ENCODE results near the gene GJC1. TPM values are rescaled to one million over a fixed set of nuclear protein-coding genes. Genes with fewer than 3 reads are reported as not detected.

Gene GJC1
- total and polyA plus RNA-seq, 9 of the 15 experiments (the other 6 are each of a cell fraction or from before 2014, with no cell fraction given) = 0.04 to 1.4 (median 0.18) TPM; not detected in 1

DNA sequence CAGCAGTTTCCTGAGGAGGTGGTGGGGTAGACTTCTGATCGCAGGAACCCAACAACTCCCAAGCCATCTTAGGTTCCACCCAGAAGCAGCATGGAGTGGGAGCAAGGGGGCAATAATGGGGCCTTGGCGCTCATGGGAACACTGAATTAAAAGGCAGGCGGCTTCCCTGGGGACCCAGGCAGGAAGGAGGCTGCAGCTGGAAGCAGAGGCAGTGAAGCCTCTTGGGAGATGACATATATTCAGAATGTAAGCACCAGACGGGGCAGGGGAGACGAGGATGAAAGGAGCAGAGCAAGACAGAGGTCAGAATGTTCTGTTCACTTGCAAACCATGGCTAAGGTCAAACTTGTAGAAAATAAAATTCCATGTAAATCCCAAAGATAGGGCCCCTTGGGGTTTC is 20.5 kb upstream of the GJC1 start (continued):
- TF ChIP-seq, protein P1, sequence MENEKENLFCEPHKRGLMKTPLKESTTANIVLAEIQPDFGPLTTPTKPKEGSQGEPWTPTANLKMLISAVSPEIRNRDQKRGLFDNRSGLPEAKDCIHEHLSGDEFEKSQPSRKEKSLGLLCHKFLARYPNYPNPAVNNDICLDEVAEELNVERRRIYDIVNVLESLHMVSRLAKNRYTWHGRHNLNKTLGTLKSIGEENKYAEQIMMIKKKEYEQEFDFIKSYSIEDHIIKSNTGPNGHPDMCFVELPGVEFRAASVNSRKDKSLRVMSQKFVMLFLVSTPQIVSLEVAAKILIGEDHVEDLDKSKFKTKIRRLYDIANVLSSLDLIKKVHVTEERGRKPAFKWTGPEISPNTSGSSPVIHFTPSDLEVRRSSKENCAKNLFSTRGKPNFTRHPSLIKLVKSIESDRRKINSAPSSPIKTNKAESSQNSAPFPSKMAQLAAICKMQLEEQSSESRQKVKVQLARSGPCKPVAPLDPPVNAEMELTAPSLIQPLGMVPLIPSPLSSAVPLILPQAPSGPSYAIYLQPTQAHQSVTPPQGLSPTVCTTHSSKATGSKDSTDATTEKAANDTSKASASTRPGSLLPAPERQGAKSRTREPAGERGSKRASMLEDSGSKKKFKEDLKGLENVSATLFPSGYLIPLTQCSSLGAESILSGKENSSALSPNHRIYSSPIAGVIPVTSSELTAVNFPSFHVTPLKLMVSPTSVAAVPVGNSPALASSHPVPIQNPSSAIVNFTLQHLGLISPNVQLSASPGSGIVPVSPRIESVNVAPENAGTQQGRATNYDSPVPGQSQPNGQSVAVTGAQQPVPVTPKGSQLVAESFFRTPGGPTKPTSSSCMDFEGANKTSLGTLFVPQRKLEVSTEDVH (IDR thresholded peaks at IDR 0.05; ENCODE audit: low read depth, partially characterized antibody) = no peak
- no peak for TF ChIP-seq ZNF764 (CRISPR knock-in tag; IDR thresholded peaks at IDR 0.05; ENCODE audit: low read depth)
- no peak for TF ChIP-seq FOXJ2 (tag; IDR thresholded peaks at IDR 0.05)
- TF ChIP-seq ZNF3 (CRISPR knock-in tag; IDR thresholded peaks at IDR 0.05) = no peak
- TF ChIP-seq GATAD2A (IDR thresholded peaks at IDR 0.05) = no peak
- no peak for TF ChIP-seq NFIX (CRISPR knock-in tag; IDR thresholded peaks at IDR 0.05; ENCODE audit: low read depth)

DNA sequence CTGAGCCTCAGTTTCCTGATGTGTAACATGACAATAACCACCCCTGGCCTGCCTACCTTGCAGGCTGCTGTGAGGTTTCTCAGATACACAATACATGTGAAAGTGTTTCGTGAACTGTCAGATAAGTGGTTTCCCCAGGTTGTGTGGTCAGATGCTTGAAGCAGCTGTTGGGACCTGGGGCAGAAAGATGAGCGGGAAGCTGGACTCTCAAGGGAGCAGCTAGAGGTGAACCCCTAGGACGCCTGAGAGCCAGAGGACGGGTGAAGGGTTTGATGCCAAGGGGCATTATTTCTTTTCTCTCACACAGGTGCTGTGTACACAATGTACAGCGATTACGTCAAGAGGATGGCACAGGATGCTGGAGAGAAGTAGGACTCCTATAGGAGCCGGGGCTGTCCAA is 19.9 kb upstream of the GJC1 start:
- Histone ChIP-seq H3K79me2 (ENCODE audit: control insufficient read depth, insufficient read depth, low read length) (no peaks in the 10 kb centered on the region), H3K9me3 (replicated peaks; ENCODE audit: control insufficient read depth, insufficient read depth, low read depth, low read length) (no peaks in the 10 kb centered on the region), H4K20me1 (replicated peaks; ENCODE audit: control insufficient read depth, insufficient read depth, low read length) (no peaks in the 10 kb centered on the region; the same call in 1 of the 2 replicates), H3K4me3 (no peak overlapping the region), H3K9ac (ENCODE audit: insufficient read depth in 1 of 2, low read depth in 2 of 2, low read length in 2 of 2) (no peak overlapping the region), H3K4me1 (replicated peaks in 1 of 2; ENCODE audit: control insufficient read depth in 2 of 2, insufficient read depth in 2 of 2, low read length in 2 of 2) (no peaks in the 10 kb centered on the region), H3K27me3 (ENCODE audit: control insufficient read depth in 2 of 2, insufficient read depth in 2 of 2, low read length in 2 of 2) (no peaks in the 10 kb centered on the region), H3K36me3 (ENCODE audit: control insufficient read depth, insufficient read depth, low read length) (peaks cover 50% of the 10 kb centered on the region), H2AFZ (ENCODE audit: low read depth, low read length) (no peak overlapping the region), H3K27ac (ENCODE audit: extremely low read depth, low read depth, low read length) (no peak overlapping the region), H3K9me1 (ENCODE audit: control insufficient read depth, insufficient read depth, low read length) (no peaks in the 10 kb centered on the region), H3K4me2 (ENCODE audit: insufficient read depth, low read length) (no peak overlapping the region)
- 86% methylated on average over 7 of the region's 7 CpGs for WGBS (ENCODE audit: insufficient coverage, low coverage, missing lambda C conversion rate)
- intact Hi-C loops (cut with micrococcal nuclease) = no loop called here
- ChIA-PET CTCF (ENCODE audit: low intra/inter-chr PET ratio) (no interaction called here), POLR2A (interaction anchor here (0.6 to 1.1 kb wide), 2 partner anchors 9 to 288 kb away, joined by 3 read pairs; no protein-coding TSS in a partner anchor)
- BruUV-seq (replicated peaks) = no TSS peak
- FAIRE-seq (no peak), DNase-seq (ENCODE audit: extremely low read depth in 1 of 4, low spot score in 3 of 4) (no peak), ATAC-seq (no peak)
- TF ChIP-seq POLR2AphosphoS5 (IDR thresholded peaks at IDR 0.05; ENCODE audit: control insufficient read depth, insufficient read depth, low read depth, low read length) = peak; percentile 30; the same call in 1 of the 2 replicates
- TF ChIP-seq RHOXF2B (CRISPR knock-in tag; conservative IDR thresholded peaks at IDR 0.05) = no peak
- no peak for TF ChIP-seq POLR2G (IDR thresholded peaks at IDR 0.05; ENCODE audit: low read depth, low read length)
- in situ Hi-C loops (cut with MboI) = no loop called here
